Bone marrow (tissue), 2 donors: Measurements from ENCODE around the gene ANKRD13D.
A peak's percentile ranks its signal among the peaks of the same experiment; 100 is the strongest.

Experiments
- DNase-seq, 2 donors: peaks; one replicate each; lab custom pipeline; 2025; lab: John Stamatoyannopoulos, UW

The ANKRD13D gene

DNA sequence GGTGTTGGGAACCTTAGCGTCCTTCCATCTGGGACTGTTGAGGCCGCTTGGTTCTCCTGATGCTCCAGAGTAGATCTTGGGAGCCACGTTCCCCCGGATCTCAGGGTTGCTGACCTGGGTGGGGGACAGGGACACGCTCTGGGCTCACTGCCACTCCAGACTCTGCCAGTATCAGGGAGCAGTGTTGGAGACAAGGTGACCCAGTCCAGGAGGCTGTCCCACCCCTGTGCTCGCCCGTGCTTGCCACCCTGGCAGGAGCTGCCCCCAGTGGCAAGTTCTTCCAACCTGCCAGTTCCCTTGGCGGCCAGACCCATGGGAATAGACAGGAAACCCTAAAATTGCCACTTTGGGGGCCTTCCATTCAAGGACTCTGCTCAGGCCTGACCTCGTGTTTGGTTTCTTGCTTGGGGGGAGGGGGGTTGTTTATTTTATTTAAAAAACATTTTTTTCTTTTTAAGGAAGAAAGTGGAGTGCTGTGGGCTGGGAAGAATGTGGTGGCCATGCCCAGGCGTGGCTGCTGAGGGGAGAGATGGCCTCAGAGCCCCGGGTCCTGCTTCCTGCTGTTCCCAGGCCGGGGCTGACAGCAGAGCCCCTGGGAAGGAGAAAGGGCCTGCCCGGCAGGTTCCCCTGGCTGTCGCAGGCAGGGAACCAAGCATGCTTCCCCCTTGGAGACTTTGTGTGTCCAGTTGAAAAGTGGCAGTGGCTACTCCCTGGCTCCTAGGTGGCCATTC lies 15.7 kb upstream of the ANKRD13D start:
- DNase-seq = no peak

DNA sequence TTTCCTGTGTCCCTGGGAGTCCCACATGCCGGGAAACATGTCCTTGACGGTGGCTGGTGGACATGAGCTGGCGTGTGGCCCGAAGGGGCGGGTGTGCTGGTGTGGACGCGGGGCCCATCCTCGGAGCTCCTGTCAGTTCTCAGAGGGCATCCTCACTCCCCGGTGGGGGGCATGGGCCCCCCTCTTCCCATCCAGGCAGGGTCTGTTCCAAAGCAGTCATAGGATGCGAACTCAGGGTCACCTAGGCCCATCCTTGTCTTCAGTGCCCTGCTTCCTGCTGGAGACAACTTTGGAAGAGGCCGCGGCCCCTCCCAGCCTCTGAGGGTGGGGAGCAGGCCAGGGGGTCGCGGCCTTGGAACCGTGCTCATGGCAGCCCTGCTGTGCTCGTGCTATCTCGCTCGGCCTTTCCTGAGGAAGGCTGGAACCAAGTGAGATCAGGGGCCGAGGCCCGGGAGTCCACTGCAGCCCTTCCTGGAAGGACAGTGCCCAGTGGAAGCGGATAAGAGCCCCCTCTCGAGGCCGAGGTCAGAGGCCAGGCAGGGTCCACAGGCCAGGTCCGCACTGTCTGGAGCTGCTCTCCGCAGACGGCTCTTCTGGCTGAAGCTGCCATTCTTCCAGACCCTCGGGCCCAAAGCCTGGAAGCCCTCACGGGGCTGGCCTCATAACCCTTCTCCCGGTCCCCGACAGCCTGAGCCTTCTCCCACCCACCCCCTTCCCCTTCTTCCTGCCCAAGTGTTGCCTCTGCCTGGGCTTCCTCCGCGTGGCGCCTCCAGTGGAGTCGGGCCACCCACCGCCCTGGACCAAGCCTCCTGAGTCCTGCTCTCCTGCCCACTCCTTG lies 14.1 kb upstream of the ANKRD13D start:
- DNase-seq = no peak

DNA sequence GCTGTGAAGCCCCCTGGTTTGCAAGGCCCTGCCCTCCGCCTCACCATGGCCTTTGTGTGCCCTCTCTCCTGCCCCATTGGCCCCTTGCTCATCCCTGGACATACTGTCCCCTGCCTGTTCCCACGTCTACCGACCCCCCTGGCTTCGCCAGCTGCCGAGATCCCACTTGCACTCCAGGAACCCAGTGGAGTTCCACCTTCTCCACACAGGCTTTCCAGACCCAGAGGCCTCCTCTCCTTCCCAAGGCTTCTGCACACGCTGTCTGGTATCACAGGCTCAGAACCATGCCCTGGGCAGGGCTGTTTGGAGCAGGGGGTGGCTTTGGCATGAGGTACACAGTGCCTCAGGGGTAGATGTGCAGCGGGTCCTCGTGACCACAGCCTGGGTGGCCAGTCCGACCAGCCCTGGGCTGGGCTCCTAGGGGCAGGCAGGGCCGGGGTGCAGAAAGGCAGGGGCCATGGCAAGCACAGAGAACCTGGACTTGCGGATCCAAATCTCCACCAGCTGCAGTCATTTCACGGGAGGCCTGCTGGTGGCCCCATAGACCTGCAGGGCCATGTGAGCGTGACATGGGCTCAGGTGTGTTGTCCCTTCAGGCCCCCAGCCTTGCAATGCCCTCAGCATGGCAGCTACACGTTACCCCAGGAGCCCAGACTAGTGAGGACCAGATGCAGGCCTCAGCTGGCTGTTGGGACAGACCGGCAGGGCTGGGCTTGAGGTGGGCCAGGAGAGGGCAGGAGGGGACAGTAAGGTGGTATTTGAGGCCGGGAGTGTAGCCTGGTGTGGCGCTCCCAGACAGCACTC lies 13.3 kb upstream of the ANKRD13D start:
- no peak for DNase-seq

DNA sequence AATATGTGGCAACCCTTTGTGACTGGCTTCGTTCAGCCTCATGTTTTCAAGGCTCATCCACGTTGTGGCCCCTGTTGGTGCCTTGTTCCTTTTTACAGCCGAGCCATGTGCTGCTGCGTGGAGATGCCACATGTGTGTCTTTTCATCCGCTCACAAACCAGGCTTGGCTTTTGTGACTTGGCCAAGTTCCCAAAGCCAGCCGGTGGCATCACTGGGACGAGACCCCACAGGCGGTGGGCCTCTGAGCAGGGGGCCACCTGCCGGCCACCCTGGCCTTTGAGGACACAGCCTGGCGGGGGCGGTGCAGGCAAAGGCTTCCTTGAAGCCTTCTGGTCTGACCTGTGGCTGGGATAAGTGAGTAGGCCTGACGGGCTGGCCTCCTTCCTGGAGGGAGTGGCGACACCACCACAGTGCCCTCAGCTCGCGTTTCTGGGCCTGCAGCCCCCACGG lies 12.3 kb upstream of the ANKRD13D start:
- peak; percentile 75 to 83 for DNase-seq

DNA sequence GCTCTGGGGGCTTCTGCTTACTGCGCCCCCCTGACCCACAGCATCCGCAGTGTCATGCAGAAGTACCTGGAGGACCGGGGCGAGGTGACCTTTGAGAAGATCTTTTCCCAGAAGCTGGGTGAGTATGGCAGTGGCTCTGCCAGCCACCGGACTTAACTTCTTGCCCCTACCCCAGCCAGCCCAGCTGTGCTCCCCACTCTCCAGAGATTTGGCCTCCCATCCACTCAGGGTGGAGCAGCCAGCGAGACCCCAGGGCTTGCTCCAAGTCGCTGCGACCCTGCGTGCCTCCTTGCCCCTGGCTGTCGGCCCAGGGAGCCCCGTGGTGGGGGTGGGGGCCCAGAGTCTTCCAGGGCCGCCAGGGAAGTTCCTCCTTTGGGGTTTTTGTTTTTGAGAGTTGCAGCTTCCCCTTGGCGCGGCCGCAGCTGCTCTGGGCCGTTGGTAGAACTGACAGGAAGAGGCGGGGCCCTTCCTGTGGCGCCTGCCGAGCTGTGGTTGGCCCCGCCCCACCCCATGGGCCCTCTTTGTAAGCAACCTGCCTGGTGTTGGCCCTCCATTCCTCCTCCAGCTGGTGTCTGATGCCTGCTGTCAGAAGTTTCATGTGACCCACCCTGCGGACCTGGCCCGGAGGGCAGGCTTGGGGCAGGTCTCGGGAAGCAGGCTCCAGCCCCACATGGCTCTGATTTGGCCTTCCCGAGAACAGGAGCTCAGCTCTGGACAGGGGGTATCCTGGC lies 11.7 kb upstream of the ANKRD13D start:
- peak; percentile 75 to 98 for DNase-seq

DNA sequence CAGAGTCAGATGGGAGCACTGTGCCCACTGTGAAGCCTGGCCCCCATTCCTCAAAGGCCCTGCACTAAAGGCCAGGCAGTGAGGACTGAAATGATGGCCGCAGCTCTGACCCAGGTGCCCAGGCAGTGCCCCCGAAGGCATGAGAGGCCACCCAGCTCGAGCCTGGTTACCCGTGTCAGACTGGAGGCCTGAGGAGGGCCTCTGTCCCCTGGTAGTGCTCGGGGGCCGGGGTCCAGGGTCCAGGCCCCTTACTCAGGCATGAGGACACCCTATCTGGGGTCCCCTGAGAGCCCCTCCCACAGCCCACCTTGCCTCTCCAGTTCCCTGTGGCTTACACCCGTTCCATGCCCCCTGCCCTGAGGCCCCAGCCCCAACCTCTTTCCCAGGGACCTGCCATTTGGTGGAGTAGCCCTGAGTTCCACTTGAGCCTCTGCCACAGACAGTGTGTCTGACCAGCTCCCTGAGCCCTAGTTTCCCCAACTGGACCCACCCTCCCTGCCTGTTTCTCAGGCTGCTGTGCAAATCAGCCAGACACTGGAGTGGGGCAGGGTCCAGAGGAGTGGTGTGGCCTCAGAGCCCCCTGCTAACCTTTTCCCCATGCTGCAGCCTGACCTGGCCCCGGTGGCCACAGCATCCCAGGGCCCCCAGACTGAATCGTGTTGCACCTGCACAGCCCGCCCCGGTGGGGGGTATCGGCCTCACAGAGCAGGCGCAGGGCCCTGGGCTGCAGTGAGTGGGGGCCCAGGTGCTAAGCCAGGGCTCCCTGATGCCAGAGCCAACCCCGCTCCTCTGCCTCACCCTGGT lies 10.8 kb upstream of the ANKRD13D start:
- no peak for DNase-seq

DNA sequence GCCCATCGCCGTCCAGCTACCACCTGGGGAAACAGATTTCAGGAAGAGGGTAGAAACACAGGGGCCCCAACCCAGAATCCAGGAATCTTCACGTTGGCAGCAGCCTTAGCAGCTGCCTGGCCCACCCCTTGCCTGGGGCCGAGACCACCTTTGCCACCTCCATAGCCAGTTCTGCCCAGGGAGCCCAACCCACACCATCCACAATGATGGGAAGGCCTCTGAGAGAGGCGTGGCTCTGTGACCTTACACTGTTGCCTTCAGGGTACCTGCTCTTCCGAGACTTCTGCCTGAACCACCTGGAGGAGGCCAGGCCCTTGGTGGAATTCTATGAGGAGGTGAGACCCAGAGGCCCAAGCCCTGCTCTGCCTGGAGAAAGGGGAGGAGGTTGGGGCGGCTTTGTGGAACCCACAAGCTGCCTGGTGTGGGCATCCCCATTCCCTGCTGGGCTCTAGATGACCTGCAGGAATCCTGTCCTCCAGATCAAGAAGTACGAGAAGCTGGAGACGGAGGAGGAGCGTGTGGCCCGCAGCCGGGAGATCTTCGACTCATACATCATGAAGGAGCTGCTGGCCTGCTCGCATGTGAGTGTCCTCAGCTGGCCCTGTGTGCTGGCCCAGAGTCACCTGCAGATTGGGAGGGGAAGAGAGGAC lies 10.0 kb upstream of the ANKRD13D start:
- no peak for DNase-seq

DNA sequence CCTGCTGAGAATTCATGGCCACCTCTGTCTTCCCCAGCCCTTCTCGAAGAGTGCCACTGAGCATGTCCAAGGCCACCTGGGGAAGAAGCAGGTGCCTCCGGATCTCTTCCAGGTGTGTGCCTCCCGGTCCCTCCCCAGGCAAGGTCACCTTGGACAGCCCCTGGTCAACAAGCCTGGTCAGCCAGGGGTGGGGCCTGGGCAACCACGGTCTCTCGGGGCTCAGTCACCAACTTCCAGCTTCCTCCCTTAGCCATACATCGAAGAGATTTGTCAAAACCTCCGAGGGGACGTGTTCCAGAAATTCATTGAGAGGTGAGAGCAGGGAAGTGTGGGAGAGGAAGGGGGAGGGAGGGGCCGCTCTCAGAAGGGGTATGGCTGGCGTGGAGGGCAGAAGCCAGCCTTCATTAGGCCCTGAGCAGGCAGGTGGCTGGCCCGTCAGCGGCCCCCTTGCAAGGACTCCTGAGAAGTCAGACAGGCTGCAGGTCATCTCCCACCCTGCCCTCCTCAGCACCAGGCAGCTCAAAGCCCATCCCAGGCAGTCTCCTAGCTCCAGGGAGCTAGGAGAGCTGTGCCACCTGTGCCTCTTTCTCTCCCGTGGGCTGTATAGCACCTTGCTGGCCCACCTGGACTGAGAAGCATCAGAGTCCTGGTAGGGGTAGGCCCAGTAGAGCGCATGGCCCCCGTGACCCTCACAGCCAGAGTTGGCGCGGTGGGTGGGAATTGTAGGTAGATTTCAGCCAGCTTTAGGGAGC lies 9.3 kb upstream of the ANKRD13D start:
- no peak for DNase-seq

DNA sequence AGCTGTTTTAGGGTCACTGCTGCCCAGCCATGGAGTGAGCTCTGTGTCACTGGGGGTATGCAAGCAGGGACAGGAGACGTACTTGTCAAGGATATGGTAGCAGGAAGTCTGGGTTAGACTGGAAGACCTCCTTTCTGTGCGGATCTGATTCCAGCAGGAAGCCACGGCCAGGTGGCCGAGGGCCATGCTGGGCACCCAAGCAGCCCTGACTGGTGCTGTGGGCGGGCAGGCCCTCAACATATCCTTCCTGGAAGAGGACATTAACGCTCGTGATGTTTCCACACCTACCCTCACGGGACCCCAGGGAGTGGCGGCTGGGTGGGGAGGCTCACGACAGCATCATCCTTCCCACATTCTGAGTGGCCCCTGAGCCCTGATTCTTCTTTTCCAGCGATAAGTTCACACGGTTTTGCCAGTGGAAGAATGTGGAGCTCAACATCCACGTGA lies 8.7 kb upstream of the ANKRD13D start:
- no peak for DNase-seq

DNA sequence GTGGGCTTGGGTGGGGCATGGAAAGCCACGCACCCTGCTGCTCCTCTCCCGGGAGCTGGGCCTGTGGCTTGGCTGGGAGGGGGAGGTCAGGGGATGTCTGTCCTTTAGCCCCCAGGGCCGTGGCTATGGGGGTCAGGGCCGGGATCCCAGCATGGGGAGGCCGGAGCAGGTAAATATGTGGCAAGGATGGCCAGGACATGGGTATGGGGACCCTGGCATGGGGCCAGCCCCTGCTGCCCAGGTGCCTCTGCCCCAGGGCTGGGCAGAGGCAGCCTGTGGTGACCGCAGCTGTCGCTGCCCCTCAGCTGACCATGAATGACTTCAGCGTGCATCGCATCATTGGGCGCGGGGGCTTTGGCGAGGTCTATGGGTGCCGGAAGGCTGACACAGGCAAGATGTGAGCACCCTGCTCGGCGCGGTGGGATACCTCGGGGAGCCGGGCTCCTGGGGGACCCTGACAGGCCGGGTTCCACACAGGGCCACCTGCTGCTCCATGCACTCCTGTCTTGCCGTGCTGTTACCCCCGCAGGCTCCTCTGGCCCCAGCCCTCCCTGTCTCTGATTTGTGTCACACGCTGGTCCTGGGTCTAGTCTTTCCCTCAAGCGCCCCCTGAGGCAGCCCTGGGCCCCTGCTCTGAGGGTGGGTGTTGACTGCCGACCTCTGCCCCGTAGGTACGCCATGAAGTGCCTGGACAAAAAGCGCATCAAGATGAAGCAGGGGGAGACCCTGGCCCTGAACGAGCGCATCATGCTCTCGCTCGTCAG lies 8.1 kb upstream of the ANKRD13D start:
- no peak for DNase-seq

DNA sequence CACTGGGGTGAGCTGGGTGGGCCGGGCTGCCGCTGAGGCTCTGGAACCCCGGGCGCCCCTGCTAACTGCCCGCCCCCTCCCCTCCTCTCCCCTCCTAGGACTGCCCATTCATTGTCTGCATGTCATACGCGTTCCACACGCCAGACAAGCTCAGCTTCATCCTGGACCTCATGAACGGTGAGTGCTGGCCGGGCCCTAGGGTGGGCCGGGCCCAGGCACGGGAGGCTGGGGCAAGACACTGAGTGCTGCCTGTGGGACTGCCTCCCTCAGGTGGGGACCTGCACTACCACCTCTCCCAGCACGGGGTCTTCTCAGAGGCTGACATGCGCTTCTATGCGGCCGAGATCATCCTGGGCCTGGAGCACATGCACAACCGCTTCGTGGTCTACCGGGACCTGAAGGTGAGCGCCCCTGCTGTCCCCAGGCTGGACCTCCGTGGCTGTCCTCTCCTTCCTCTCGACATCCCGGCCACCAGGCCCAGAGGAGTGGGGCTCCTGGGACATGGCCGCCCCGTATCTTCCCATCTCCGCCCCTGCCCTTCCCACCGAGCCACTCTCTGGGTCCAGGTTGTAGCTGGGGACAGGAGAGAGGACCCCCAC lies 7.5 kb upstream of the ANKRD13D start:
- DNase-seq = no peak

DNA sequence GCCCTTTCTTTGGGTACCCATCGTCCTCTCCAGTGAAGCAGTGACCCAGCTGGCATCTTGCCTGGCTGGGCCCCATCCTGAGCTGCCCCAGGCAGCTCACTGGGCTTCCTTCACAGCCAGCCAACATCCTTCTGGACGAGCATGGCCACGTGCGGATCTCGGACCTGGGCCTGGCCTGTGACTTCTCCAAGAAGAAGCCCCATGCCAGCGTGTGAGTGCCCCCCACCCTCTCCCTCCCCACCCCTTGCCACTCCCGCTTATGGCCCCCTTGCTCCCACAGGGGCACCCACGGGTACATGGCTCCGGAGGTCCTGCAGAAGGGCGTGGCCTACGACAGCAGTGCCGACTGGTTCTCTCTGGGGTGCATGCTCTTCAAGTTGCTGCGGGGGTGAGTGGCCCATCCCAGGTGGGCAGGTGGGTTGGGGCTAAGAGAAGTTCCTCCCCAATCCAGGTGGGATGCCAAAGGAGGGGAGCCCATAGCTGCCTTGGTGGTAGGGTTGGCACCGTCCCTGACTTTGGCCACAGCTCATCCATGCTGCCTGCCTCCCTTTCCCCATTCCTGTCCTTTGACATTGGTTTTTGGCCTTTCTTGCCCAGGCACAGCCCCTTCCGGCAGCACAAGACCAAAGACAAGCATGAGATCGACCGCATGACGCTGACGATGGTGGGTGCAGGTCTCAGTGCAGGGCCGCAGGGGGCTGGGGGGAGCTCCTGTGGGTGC lies 6.8 kb upstream of the ANKRD13D start:
- DNase-seq = no peak

DNA sequence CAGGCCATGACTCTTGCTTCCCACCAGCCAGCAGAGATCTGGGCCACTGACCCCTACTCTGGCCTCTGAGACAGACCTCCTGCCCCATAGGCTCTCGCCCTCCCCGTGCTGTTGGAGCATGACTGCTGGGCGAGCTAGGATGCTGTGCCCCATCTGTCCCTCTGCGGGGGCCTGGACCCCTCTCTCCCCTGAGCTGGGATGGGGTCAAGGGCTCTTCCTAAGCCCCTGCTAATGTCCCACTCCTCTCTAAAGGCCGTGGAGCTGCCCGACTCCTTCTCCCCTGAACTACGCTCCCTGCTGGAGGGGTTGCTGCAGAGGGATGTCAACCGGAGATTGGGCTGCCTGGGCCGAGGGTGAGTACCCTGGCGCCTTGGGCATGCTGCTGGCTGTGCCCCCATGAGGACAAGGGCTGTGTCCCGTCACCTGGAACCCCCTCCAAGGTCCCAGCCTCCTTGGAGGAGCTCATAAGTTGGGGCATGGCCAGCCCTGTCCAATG lies 6.2 kb upstream of the ANKRD13D start:
- no peak for DNase-seq

DNA sequence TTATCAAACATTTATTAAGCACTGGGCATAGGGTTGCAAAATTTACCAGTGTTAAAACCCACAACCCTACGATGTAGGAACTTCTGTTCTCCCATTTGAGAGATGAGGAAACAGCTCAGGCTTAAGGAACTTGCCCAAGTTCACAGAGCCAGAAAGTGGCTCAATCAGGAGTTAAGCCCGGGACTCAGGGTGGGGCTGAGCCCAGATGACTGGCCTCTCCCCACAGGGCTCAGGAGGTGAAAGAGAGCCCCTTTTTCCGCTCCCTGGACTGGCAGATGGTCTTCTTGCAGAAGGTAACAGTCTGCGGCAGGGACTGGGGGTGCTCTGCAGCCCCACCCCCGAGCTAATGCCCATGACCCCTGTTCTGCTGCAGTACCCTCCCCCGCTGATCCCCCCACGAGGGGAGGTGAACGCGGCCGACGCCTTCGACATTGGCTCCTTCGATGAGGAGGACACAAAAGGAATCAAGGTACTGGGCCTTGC lies 5.6 kb upstream of the ANKRD13D start:
- DNase-seq = no peak

DNA sequence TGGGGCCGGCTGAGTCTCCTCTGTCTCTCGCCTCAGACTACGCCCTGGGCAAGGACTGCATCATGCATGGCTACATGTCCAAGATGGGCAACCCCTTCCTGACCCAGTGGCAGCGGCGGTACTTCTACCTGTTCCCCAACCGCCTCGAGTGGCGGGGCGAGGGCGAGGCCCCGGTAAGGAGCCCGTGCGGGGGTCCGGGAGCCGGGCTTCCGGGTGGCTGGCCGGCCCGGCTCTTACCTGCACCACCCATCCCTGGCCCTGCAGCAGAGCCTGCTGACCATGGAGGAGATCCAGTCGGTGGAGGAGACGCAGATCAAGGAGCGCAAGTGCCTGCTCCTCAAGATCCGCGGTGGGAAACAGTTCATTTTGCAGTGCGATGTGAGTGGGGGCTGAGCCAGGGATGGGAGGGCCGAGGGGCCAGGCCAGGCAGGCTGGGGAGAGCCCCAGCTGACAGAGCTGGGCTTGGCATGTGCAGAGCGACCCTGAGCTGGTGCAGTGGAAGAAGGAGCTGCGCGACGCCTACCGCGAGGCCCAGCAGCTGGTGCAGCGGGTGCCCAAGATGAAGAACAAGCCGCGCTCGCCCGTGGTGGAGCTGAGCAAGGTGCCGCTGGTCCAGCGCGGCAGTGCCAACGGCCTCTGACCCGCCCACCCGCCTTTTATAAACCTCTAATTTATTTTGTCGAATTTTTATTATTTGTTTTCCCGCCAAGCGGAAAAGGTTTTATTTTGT lies 4.1 kb upstream of the ANKRD13D start:
- no peak for DNase-seq
